ENCODE measurements around the gene HSPA1A. TPM values are rescaled to one million over a fixed set of nuclear protein-coding genes. Genes with fewer than 3 reads are reported as not detected.
A peak's percentile ranks its signal among the peaks of the same experiment; 100 is the strongest.
"Not testable (repeated sequence)": the region's sequence is repeated elsewhere in the genome, so short reads cannot be mapped to it uniquely, and the experiment has no call there.

HSPA1A gene
- total RNA-seq, 2 donors from 2014 or later: 240 to 354 TPM

DNA sequence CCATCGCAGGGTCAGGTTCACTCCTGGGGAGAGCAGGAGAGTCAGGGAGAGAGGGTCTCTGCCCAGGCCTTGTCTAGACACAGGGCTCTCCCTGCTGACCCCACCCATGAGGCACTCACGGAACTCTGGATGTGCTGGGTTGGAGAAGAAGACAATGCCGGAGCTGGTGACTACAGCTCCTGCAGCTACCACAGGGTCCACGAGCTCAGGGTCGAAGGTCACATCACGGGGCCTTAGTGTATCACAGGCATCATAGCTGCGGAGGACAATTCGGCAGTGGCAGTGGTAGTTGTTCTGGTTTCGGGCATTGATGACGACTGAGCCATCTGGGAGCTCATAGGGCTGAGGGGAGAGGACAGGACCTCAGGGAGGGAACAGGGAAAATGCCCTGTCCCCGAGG, 44.6 kb downstream of the HSPA1A start:
- H3K4me1 ChIP-seq (ENCODE audit: control insufficient read depth in 1 of 2, low read depth in 2 of 2): peaks cover 11 to 21% of the 10 kb centered on the region in 2 donors
- H3K9me3 ChIP-seq: no peaks in the 10 kb centered on the region
- peaks cover 15% of the 10 kb centered on the region for H3K36me3 ChIP-seq
- DNase-seq (ENCODE audit: low spot score) (no peak), ATAC-seq (ENCODE audit: insufficient number of reproducible peaks, low FRiP score, low read depth) (no peak)
- no peaks in the 10 kb centered on the region for H3K27me3 ChIP-seq (replicated peaks; ENCODE audit: insufficient read depth)
- H3K4me3 ChIP-seq: no peak overlapping the region
- TF ChIP-seq, protein P1, sequence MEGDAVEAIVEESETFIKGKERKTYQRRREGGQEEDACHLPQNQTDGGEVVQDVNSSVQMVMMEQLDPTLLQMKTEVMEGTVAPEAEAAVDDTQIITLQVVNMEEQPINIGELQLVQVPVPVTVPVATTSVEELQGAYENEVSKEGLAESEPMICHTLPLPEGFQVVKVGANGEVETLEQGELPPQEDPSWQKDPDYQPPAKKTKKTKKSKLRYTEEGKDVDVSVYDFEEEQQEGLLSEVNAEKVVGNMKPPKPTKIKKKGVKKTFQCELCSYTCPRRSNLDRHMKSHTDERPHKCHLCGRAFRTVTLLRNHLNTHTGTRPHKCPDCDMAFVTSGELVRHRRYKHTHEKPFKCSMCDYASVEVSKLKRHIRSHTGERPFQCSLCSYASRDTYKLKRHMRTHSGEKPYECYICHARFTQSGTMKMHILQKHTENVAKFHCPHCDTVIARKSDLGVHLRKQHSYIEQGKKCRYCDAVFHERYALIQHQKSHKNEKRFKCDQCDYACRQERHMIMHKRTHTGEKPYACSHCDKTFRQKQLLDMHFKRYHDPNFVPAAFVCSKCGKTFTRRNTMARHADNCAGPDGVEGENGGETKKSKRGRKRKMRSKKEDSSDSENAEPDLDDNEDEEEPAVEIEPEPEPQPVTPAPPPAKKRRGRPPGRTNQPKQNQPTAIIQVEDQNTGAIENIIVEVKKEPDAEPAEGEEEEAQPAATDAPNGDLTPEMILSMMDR (IDR thresholded peaks at IDR 0.05): no peak
- no peak overlapping the region for H3K27ac ChIP-seq

DNA sequence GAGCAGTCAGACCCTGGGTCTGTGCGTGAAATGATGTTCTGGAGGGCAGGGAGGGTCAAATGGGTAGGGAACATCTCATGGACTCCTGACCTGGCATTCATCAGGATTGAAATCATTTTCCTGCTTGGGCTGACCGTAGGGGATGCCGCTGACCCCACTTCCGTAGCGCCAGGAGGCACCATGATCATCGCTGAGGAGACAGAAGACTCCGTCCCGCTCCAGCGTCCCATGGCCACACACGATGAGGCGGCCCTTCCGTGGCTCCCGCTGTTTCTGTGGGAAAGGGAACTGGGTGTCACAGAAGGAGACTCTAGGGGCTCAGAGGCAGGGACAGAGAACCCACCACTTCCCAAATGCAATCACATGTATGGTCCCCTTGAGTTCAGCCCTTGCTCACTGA, 45.0 kb downstream of the HSPA1A start:
- no peaks in the 10 kb centered on the region for H3K27me3 ChIP-seq (replicated peaks; ENCODE audit: insufficient read depth)
- no peaks in the 10 kb centered on the region for H3K9me3 ChIP-seq
- H3K27ac ChIP-seq: no peak overlapping the region
- DNase-seq (ENCODE audit: low spot score) (no peak), ATAC-seq (ENCODE audit: insufficient number of reproducible peaks, low FRiP score, low read depth) (no peak)
- no peak overlapping the region for H3K4me3 ChIP-seq
- H3K36me3 ChIP-seq: peaks cover 15% of the 10 kb centered on the region
- peaks cover 11 to 21% of the 10 kb centered on the region in 2 donors for H3K4me1 ChIP-seq (ENCODE audit: control insufficient read depth in 1 of 2, low read depth in 2 of 2)
- TF ChIP-seq, protein P1 (IDR thresholded peaks at IDR 0.05): no peak

- Histone ChIP-seq H3K4me1 (ENCODE audit: control insufficient read depth in 1 of 2, low read depth in 2 of 2) (peaks cover 11 to 21% of the 10 kb centered on the region in 2 donors), H3K36me3 (peaks cover 15% of the 10 kb centered on the region), H3K4me3 (no peak overlapping the region), H3K27ac (no peak overlapping the region), H3K9me3 (no peaks in the 10 kb centered on the region), H3K27me3 (replicated peaks; ENCODE audit: insufficient read depth) (no peaks in the 10 kb centered on the region)
- TF ChIP-seq, protein P1 (IDR thresholded peaks at IDR 0.05): no peak
- no peak for ATAC-seq (ENCODE audit: insufficient number of reproducible peaks, low FRiP score, low read depth)
- DNase-seq (ENCODE audit: low spot score): no peak
These were observed 45.8 kb downstream of the HSPA1A start for GRCh38 chr6:31861150-31861549.

- peak overlapping the region; percentile 88 for H3K4me3 ChIP-seq
- TF ChIP-seq, protein P1 (IDR thresholded peaks at IDR 0.05): no peak
- H3K4me1 ChIP-seq (ENCODE audit: control insufficient read depth in 1 of 2, low read depth in 2 of 2): peaks cover 11 to 21% of the 10 kb centered on the region in 2 donors
- ATAC-seq (ENCODE audit: insufficient number of reproducible peaks, low FRiP score, low read depth) (no peak), DNase-seq (ENCODE audit: low spot score) (no peak)
- H3K27me3 ChIP-seq (replicated peaks; ENCODE audit: insufficient read depth): no peaks in the 10 kb centered on the region
- H3K27ac ChIP-seq: peak overlapping the region; percentile 82 to 84
- peaks cover 15% of the 10 kb centered on the region for H3K36me3 ChIP-seq
- H3K9me3 ChIP-seq: no peaks in the 10 kb centered on the region
These were observed 46.6 kb downstream of the HSPA1A start for GRCh38 chr6:31861919-31862343.

- peak; percentile 97 for ATAC-seq (ENCODE audit: insufficient number of reproducible peaks, low FRiP score, low read depth)
- no peaks in the 10 kb centered on the region for H3K9me3 ChIP-seq
- peak within 1 kb of the TSS; percentile 88 for H3K4me3 ChIP-seq
- TF ChIP-seq, protein P1 (IDR thresholded peaks at IDR 0.05): no peak
- H3K4me1 ChIP-seq (ENCODE audit: control insufficient read depth in 1 of 2, low read depth in 2 of 2): peaks cover 11 to 21% of the 10 kb centered on the region in 2 donors
- peak; percentile 100 for DNase-seq (ENCODE audit: low spot score)
- peak within 1 kb of the TSS; percentile 87 to 90 for H3K27ac ChIP-seq
- H3K36me3 ChIP-seq: peaks cover 15% of the 10 kb centered on the region
- H3K27me3 ChIP-seq (replicated peaks; ENCODE audit: insufficient read depth): no peaks in the 10 kb centered on the region
These were observed 47.2 kb downstream of the HSPA1A start, which contains the start of gene NEU1 for GRCh38 chr6:31862344-31863235. NEU1 (minus strand) TSS chr6:31862821; CDS start chr6:31862776, 45 bp downstream.

- not testable (repeated sequence) for DNase-seq (ENCODE audit: low spot score); H3K36me3 ChIP-seq; H3K9me3 ChIP-seq; ATAC-seq (ENCODE audit: insufficient number of reproducible peaks, low FRiP score, low read depth); H3K27me3 ChIP-seq (replicated peaks; ENCODE audit: insufficient read depth)
- H3K4me1 ChIP-seq (ENCODE audit: control insufficient read depth in 1 of 2, low read depth in 2 of 2): peaks cover 11 to 21% of the 10 kb centered on the region in 2 donors
- H3K4me3 ChIP-seq: peak overlapping the region; percentile 88
- peak overlapping the region; percentile 87 to 90 for H3K27ac ChIP-seq
These were observed 48.8 kb downstream of the HSPA1A start for GRCh38 chr6:31864123-31864562.

Measured in thoracic aorta (tissue), 2 donors.